Stimulated activated CD8-positive, alpha-beta memory T cell treated with anti-CD3 and anti-CD28 coated beads, Interleukin-15, amount 100 ng/mL, for 4 hours (primary cell): ENCODE results near the gene HPCAL1.

Experiments used
- DNase-seq, 2 donors: peaks; one replicate each; pipeline ENCODE4 v3.0.0-alpha.2; 2020; ENCODE audit warnings: low read depth in 2 of 2

HPCAL1 gene

GRCh38 chr2:10322973-10323372 lies 20.3 kb downstream of the HPCAL1 start:
- no peak for DNase-seq

GRCh38 chr2:10323535-10323934 lies 20.8 kb downstream of the HPCAL1 start:
- DNase-seq, result no peak

- no peak for DNase-seq
Measured at GRCh38 chr2:10324095-10324832, 21.6 kb downstream of the HPCAL1 start.

GRCh38 chr2:10325278-10326145 lies 22.8 kb downstream of the HPCAL1 start:
- no peak for DNase-seq

GRCh38 chr2:10326151-10326616 lies 23.5 kb downstream of the HPCAL1 start:
- no peak for DNase-seq

- no peak for DNase-seq
Measured at GRCh38 chr2:10326707-10327594, 24.2 kb downstream of the HPCAL1 start.

GRCh38 chr2:10327896-10328669 lies 25.4 kb downstream of the HPCAL1 start:
- DNase-seq, result no peak

GRCh38 chr2:10328670-10329579 lies 26.2 kb downstream of the HPCAL1 start:
- no peak for DNase-seq

GRCh38 chr2:10329580-10329879 lies 26.8 kb downstream of the HPCAL1 start:
- no peak for DNase-seq

- DNase-seq, result no peak
Measured at GRCh38 chr2:10329880-10330699, 27.4 kb downstream of the HPCAL1 start.

- no peak for DNase-seq
Measured at GRCh38 chr2:10330700-10331026, 28.0 kb downstream of the HPCAL1 start.

GRCh38 chr2:10331027-10331701 lies 28.5 kb downstream of the HPCAL1 start:
- peak; percentile 38 to 54 for DNase-seq

GRCh38 chr2:10331702-10332401 lies 29.1 kb downstream of the HPCAL1 start:
- DNase-seq, result peak in 1 of 2 donors; percentile 40

- DNase-seq, result peak in 1 of 2 donors; percentile 7
Measured at GRCh38 chr2:10332402-10333246, 29.9 kb downstream of the HPCAL1 start.

- DNase-seq, result no peak
Measured at GRCh38 chr2:10333247-10333613, 30.5 kb downstream of the HPCAL1 start.

GRCh38 chr2:10333966-10334365 lies 31.3 kb downstream of the HPCAL1 start:
- DNase-seq, result no peak
